Esophagus squamous epithelium (tissue), 4 donors: ENCODE results near the gene ZBTB24.

ENCODE experiments used
- CTCF ChIP-seq, 6 experiments: fragments of 450-650 bp in 4 of 6; fragments of 200-600 bp in 2 of 6; sonication (generic) in 2 of 6; IDR thresholded peaks; one replicate each; pipeline ENCODE4 v1.5.1; 2016 to 2019; ENCODE audit warnings: antibody characterized with exemption in 6 of 6, mild to moderate bottlenecking in 4 of 6, moderate library complexity in 4 of 6
- POLR2A ChIP-seq, 4 donors: fragments of 450-650 bp; IDR thresholded peaks; one replicate each; pipeline ENCODE4 v1.6.1; 2017; ENCODE audit warnings: antibody characterized with exemption in 4 of 4, mild to moderate bottlenecking in 4 of 4, moderate library complexity in 3 of 4

- TF ChIP-seq POLR2A (IDR thresholded peaks at IDR 0.05) (no peak), CTCF (IDR thresholded peaks at IDR 0.05) (no peak)
Observed at GRCh38 chr6:109420751-109421150, 62.3 kb downstream of the ZBTB24 start.
